Activated CD8-positive, alpha-beta memory T cell treated with anti-CD3 and anti-CD28 coated beads, Interleukin-2, amount 50 U/mL, for 1 hour (primary cell): ENCODE results near the gene CTSD.

Experiments used
- DNase-seq: peaks from one replicate; pipeline ENCODE4 v3.0.0-alpha.2; 2020; ENCODE audit errors: extremely low read depth

The CTSD gene

GRCh38 chr11:1744891-1745700 lies 18.6 kb downstream of the CTSD start:
- no peak for DNase-seq

GRCh38 chr11:1744137-1744886 lies 19.4 kb downstream of the CTSD start:
- DNase-seq: no peak

- no peak for DNase-seq
Observed at GRCh38 chr11:1743585-1744136, 20.1 kb downstream of the CTSD start.

GRCh38 chr11:1742869-1743584 lies 20.7 kb downstream of the CTSD start:
- DNase-seq: no peak

- no peak for DNase-seq
Observed at GRCh38 chr11:1742371-1742770, 21.4 kb downstream of the CTSD start.

- no peak for DNase-seq
Observed at GRCh38 chr11:1741741-1742140, 22.0 kb downstream of the CTSD start.

- DNase-seq: no peak
Observed at GRCh38 chr11:1740786-1741530, 22.8 kb downstream of the CTSD start.

- DNase-seq: no peak
Observed at GRCh38 chr11:1739576-1739975, 24.2 kb downstream of the CTSD start.

GRCh38 chr11:1738380-1738779 lies 25.3 kb downstream of the CTSD start:
- no peak for DNase-seq

GRCh38 chr11:1737080-1737757 lies 26.5 kb downstream of the CTSD start:
- DNase-seq: no peak

GRCh38 chr11:1736447-1736992 lies 27.2 kb downstream of the CTSD start:
- DNase-seq: no peak

GRCh38 chr11:1735271-1735670 lies 28.5 kb downstream of the CTSD start:
- no peak for DNase-seq

GRCh38 chr11:1734641-1735081 lies 29.1 kb downstream of the CTSD start:
- DNase-seq: no peak

- DNase-seq: no peak
Observed at GRCh38 chr11:1733716-1734640, 29.7 kb downstream of the CTSD start.

GRCh38 chr11:1733009-1733715 lies 30.6 kb downstream of the CTSD start:
- no peak for DNase-seq

- DNase-seq: no peak
Observed at GRCh38 chr11:1732418-1733008, 31.2 kb downstream of the CTSD start.

GRCh38 chr11:1731451-1732059 lies 32.2 kb downstream of the CTSD start:
- no peak for DNase-seq

GRCh38 chr11:1730059-1730629 lies 33.6 kb downstream of the CTSD start:
- DNase-seq: no peak
